HCT116 (cell line): ENCODE results near the gene IRF2BP2. TPM values are rescaled to one million over a fixed set of nuclear protein-coding genes. Genes with fewer than 3 reads are reported as not detected.

Experiments used
- ATAC-seq: fragments of 200-7000 bp; cut with Tn5 transposase; 2 replicates; pipeline ENCODE4 v1.9.1; 2020; ENCODE audit warnings: mild to moderate bottlenecking, moderate library complexity
- BruUV-seq: library from RNA; stranded (reverse); fragments of 400-500 nt; replicated peaks from 2 replicates; lab custom pipeline; 2021; lab: Mats Ljungman, UMichigan
- CTCF ChIA-PET: fragments of 300-600 bp; sonication (Branson Sonifier 250); formaldehyde crosslinking; loops from one replicate; lab custom pipeline; 2021; ENCODE audit warnings: antibody characterized with exemption; lab: Charles Lee
- POLR2A ChIA-PET: fragments of 300-600, 350-600 bp; sonication (Branson Sonifier 250); formaldehyde crosslinking; loops from one replicate; lab custom pipeline; 2021; ENCODE audit warnings: antibody characterized with exemption; lab: Charles Lee
- RAD21 ChIA-PET, 2 experiments: fragments of 300-600 bp; sonication (Branson Sonifier 250); formaldehyde crosslinking; loops; one replicate each; lab custom pipeline; 2023; ENCODE audit warnings: low total read pairs in 2 of 2; ENCODE audit not compliant: uncharacterized antibody in 2 of 2, unreplicated experiment in 2 of 2, low non-redundant PET in 1 of 2; lab: Charles Lee
- DNase-seq: peaks from one replicate; pipeline ENCODE4 v3.0.0-alpha.2; 2010; ENCODE audit warnings: low read depth, low spot score
- H2AFZ ChIP-seq: fragments of 200-600 bp; shearing (Covaris generic), sonication (generic); 2 replicates; pipeline ENCODE4 v1.6.1; 2017; ENCODE audit warnings: low read depth, mixed run types, mixed read lengths, antibody characterized with exemption, low read length; ENCODE audit not compliant: poor library complexity, severe bottlenecking
- H3K27ac ChIP-seq: 2 replicates; pipeline ENCODE4 v1.5.1; 2012; ENCODE audit warnings: low read depth, low read length
- H3K27me3 ChIP-seq: fragments of 200-600 bp; sonication (generic); 2 replicates; pipeline ENCODE4 v1.6.1; 2016; ENCODE audit warnings: mixed run types, low read length, mixed read lengths; ENCODE audit not compliant: insufficient read depth
- H3K36me3 ChIP-seq, 2 experiments: fragments of 200-500 bp in 1 of 2; fragments of 200-600 bp in 1 of 2; sonication (Bioruptor generic) in 1 of 2; sonication (generic) in 1 of 2; 2 replicates each; pipeline versions ENCODE4 v1.5.1 to v1.6.1; 2014 to 2016; ENCODE audit warnings: low read length in 2 of 2, inconsistent platforms in 1 of 2, mixed read lengths in 1 of 2, mixed run types in 1 of 2; ENCODE audit not compliant: insufficient read depth in 2 of 2, control insufficient read depth in 1 of 2
- H3K4me1 ChIP-seq, 2 experiments: fragments of 200-600 bp in 1 of 2; sonication (generic) in 1 of 2; 2 replicates each; pipeline versions ENCODE4 v1.5.1 to v1.6.1; 2012 to 2017; ENCODE audit warnings: low read length in 2 of 2, inconsistent platforms in 1 of 2, mild to moderate bottlenecking in 1 of 2, mixed read lengths in 1 of 2, mixed run types in 1 of 2, moderate library complexity in 1 of 2; ENCODE audit not compliant: insufficient read depth in 2 of 2, control insufficient read depth in 1 of 2
- H3K4me2 ChIP-seq: fragments of 200-600 bp; sonication (generic); 2 replicates; pipeline ENCODE4 v1.6.1; 2017; ENCODE audit warnings: mixed run types, low read length, mixed read lengths
- H3K4me3 ChIP-seq, 2 experiments: fragments of 200-600 bp in 1 of 2; sonication (generic) in 1 of 2; replicated peaks in 1 of 2; 2 replicates each; pipeline ENCODE4 v1.5.1; 2011 to 2016; ENCODE audit warnings: low read length in 2 of 2, control low read depth in 1 of 2, low read depth in 1 of 2, mild to moderate bottlenecking in 1 of 2, mixed read lengths in 1 of 2, mixed run types in 1 of 2
- H3K79me2 ChIP-seq: fragments of 200-600 bp; sonication (generic); 2 replicates; pipeline ENCODE4 v1.6.1; 2017; ENCODE audit warnings: mild to moderate bottlenecking, mixed run types, low read length, moderate library complexity, mixed read lengths; ENCODE audit not compliant: insufficient read depth
- H3K9ac ChIP-seq: fragments of 200-600 bp; sonication (generic); 2 replicates; pipeline ENCODE4 v1.6.1; 2016; ENCODE audit warnings: low read length, mixed read lengths
- H3K9me2 ChIP-seq: fragments of 200-600 bp; sonication (generic), shearing (Covaris generic); 2 replicates; pipeline ENCODE4 v1.6.1; 2017; ENCODE audit warnings: mixed run types, mild to moderate bottlenecking, moderate library complexity; ENCODE audit not compliant: insufficient read depth
- H3K9me3 ChIP-seq, 2 experiments: fragments of 200-500 bp in 1 of 2; fragments of 200-600 bp in 1 of 2; sonication (Bioruptor generic) in 1 of 2; sonication (generic) in 1 of 2; 2 replicates each; pipeline ENCODE4 v1.6.1; 2014 to 2017; ENCODE audit warnings: low read length in 2 of 2, mixed read lengths in 2 of 2, inconsistent platforms in 1 of 2, low read depth in 1 of 2, mild to moderate bottlenecking in 1 of 2, mixed run types in 1 of 2, moderate library complexity in 1 of 2; ENCODE audit not compliant: control insufficient read depth in 1 of 2, insufficient read depth in 1 of 2
- H4K20me1 ChIP-seq: fragments of 200-600 bp; sonication (generic), shearing (Covaris generic); 2 replicates; pipeline ENCODE4 v1.6.1; 2017; ENCODE audit warnings: mixed run types, mild to moderate bottlenecking, moderate library complexity; ENCODE audit not compliant: insufficient read depth
- CEBPB ChIP-seq: IDR thresholded peaks from 2 replicates; pipeline ENCODE4 v1.6.1; 2012; ENCODE audit warnings: low read depth
- ELF1 ChIP-seq: IDR thresholded peaks from 2 replicates; pipeline ENCODE4 v1.6.1; 2012; ENCODE audit warnings: low read depth, borderline replicate concordance
- EZH2phosphoT487 ChIP-seq: fragments of 200-600 bp; IDR thresholded peaks from 2 replicates; pipeline ENCODE4 v1.6.1; 2018; ENCODE audit warnings: antibody characterized with exemption, borderline replicate concordance
- JUND ChIP-seq: IDR thresholded peaks from 2 replicates; pipeline ENCODE4 v1.6.1; 2012
- REST ChIP-seq: IDR thresholded peaks from 2 replicates; pipeline ENCODE4 v1.6.1; 2012; ENCODE audit warnings: low read depth
- SIN3A ChIP-seq: IDR thresholded peaks from 2 replicates; pipeline ENCODE4 v1.6.1; 2012; ENCODE audit warnings: low read depth
- ZBTB33 ChIP-seq: IDR thresholded peaks from 2 replicates; pipeline ENCODE4 v1.6.1; 2011; ENCODE audit warnings: mild to moderate bottlenecking, low read length, moderate library complexity; ENCODE audit not compliant: insufficient replicate concordance; ENCODE audit errors: extremely low read depth
- ZNF274 ChIP-seq: fragments of 200-500 bp; sonication (Bioruptor generic); IDR thresholded peaks from 2 replicates; pipeline ENCODE4 v1.6.1; 2014; ENCODE audit warnings: mild to moderate bottlenecking, low read depth, low read length, inconsistent platforms
- intact Hi-C: fragments of 100-400 bp; cut with micrococcal nuclease; formaldehyde crosslinking; loops from 2 replicates; pipeline ENCODE4 v1.10.0; 2022
- total RNA-seq: library from RNA; stranded (reverse); gene quantifications from one replicate; pipeline ENCODE4 v1.2.1, GENCODE V29; 2021; ENCODE audit not compliant: unreplicated experiment

Gene IRF2BP2
- total RNA-seq, 1 experiment from 2014 or later: 61.3 TPM

GRCh38 chr1:234565132-234565531, 44.8 kb downstream of the IRF2BP2 start:
- ChIA-PET RAD21 (no interaction called here), CTCF (no interaction called here), POLR2A (no interaction called here)
- Histone ChIP-seq H3K9ac (no peak overlapping the region), H3K27me3 (no peaks in the 10 kb centered on the region), H3K4me3 (no peak overlapping the region), H3K4me1 (peaks cover 12 to 19% of the 10 kb centered on the region in 2 experiments), H3K9me2 (no peaks in the 10 kb centered on the region), H3K4me2 (peak overlapping the region; percentile 38), H2AFZ (peak overlapping the region; percentile 6), H3K9me3 (no peaks in the 10 kb centered on the region), H3K36me3 (no peaks in the 10 kb centered on the region), H3K27ac (no peak overlapping the region), H3K79me2 (no peaks in the 10 kb centered on the region), H4K20me1 (no peaks in the 10 kb centered on the region)
- ATAC-seq (peak; percentile 20; the same call in 1 of the 2 replicates), DNase-seq (no peak)
- TF ChIP-seq ZNF274: no peak
- no peak for TF ChIP-seq REST
- no peak for TF ChIP-seq ELF1
- no peak for TF ChIP-seq JUND
- no peak for TF ChIP-seq ZBTB33
- TF ChIP-seq EZH2phosphoT487: no peak
- TF ChIP-seq SIN3A: no peak
- no peak for TF ChIP-seq CEBPB
- intact Hi-C loops: no loop called here
- BruUV-seq: no TSS peak
